ENCODE measurements around the gene MARCHF3. TPM values are rescaled to one million over a fixed set of nuclear protein-coding genes. Genes with fewer than 3 reads are reported as not detected.
A peak's percentile ranks its signal among the peaks of the same experiment; 100 is the strongest.

The MARCHF3 gene
- total RNA-seq, 2 experiments from 2014 or later = 5.4 to 7.0 TPM

GRCh38 chr5:127029581-127030258, 638 bp downstream of the MARCHF3 start:
- peak; percentile 50 for TF ChIP-seq CTCF (conservative IDR thresholded peaks at IDR 0.05; ENCODE audit: low read length)
- TF ChIP-seq EZH2phosphoT487 (IDR thresholded peaks at IDR 0.05; ENCODE audit: borderline replicate concordance, low read depth, low read length) = no peak
- Histone ChIP-seq H3K27ac (ENCODE audit: low read depth, low read length, poor library complexity, severe bottlenecking) (no peak overlapping the region), H2AFZ (ENCODE audit: low read length) (peak overlapping the region; percentile 59), H4K20me1 (ENCODE audit: insufficient read depth, low read length) (no peaks in the 10 kb centered on the region), H3K9me2 (ENCODE audit: insufficient read depth, low read length) (no peaks in the 10 kb centered on the region), H3K36me3 (ENCODE audit: insufficient read depth, low read length) (no peaks in the 10 kb centered on the region), H3K79me2 (ENCODE audit: insufficient read depth, low read depth, low read length) (no peaks in the 10 kb centered on the region), H3K4me2 (ENCODE audit: low read length) (peak overlapping the region; percentile 96), H3K9me3 (ENCODE audit: low read length) (no peaks in the 10 kb centered on the region), H3K4me1 (ENCODE audit: insufficient read depth, low read length, poor library complexity, severe bottlenecking) (peaks cover 22% of the 10 kb centered on the region), H3K4me3 (ENCODE audit: low read depth, low read length, poor library complexity, severe bottlenecking) (peak overlapping the region; percentile 86)
- no TSS peak for BruUV-seq (replicated peaks)
- intact Hi-C loops (cut with micrococcal nuclease; ENCODE audit: unreplicated experiment) = loop anchor here (2.0 to 10.0 kb wide), 2 partner anchors 57 to 355 kb away; no protein-coding TSS in a partner anchor
- ChIA-PET CTCF (ENCODE audit: unreplicated experiment) (no interaction called here), POLR2A (interaction anchor here (1.1 to 1.5 kb wide), 3 partner anchors 12 to 61 kb away, joined by 3 to 5 read pairs (median 4); no protein-coding TSS in a partner anchor)
- peak; percentile 71 for DNase-seq (ENCODE audit: low spot score)

- peak; percentile 43 for DNase-seq (ENCODE audit: low spot score)
Measured at GRCh38 chr5:127028822-127029457, 1.4 kb downstream of the MARCHF3 start.

More at GRCh38 chr5:127028822-127029457, 1.4 kb downstream of the MARCHF3 start:
- peaks cover 22% of the 10 kb centered on the region for H3K4me1 ChIP-seq (ENCODE audit: insufficient read depth, low read length, poor library complexity, severe bottlenecking)
- H3K9me3 ChIP-seq (ENCODE audit: low read length) = no peaks in the 10 kb centered on the region
- TF ChIP-seq CTCF (conservative IDR thresholded peaks at IDR 0.05; ENCODE audit: low read length) (no peak), EZH2phosphoT487 (IDR thresholded peaks at IDR 0.05; ENCODE audit: borderline replicate concordance, low read depth, low read length) (no peak)
- POLR2A ChIA-PET = interaction anchor here (1.1 to 1.5 kb wide), 4 partner anchors 11 to 60 kb away, joined by 3 to 5 read pairs (median 4); no protein-coding TSS in a partner anchor
- no peaks in the 10 kb centered on the region for H3K36me3 ChIP-seq (ENCODE audit: insufficient read depth, low read length)
- intact Hi-C loops (cut with micrococcal nuclease; ENCODE audit: unreplicated experiment) = no loop called here
- H3K4me2 ChIP-seq (ENCODE audit: low read length) = peak overlapping the region; percentile 96
- no TSS peak for BruUV-seq (replicated peaks)
- no peak overlapping the region for H3K27ac ChIP-seq (ENCODE audit: low read depth, low read length, poor library complexity, severe bottlenecking)
- no peaks in the 10 kb centered on the region for H3K9me2 ChIP-seq (ENCODE audit: insufficient read depth, low read length)
- no peaks in the 10 kb centered on the region for H3K79me2 ChIP-seq (ENCODE audit: insufficient read depth, low read depth, low read length)
- CTCF ChIA-PET (ENCODE audit: unreplicated experiment) = no interaction called here
- peak overlapping the region; percentile 59; the same call in 1 of the 2 replicates for H2AFZ ChIP-seq (ENCODE audit: low read length)
- peak overlapping the region; percentile 86 for H3K4me3 ChIP-seq (ENCODE audit: low read depth, low read length, poor library complexity, severe bottlenecking)
- no peaks in the 10 kb centered on the region for H4K20me1 ChIP-seq (ENCODE audit: insufficient read depth, low read length)
